GM18517 (cell line): ENCODE measurements around the gene XXYLT1.

Source experiments
- ATAC-seq: cut with Tn5 transposase; IDR thresholded peaks from one replicate; pipeline ENCODE4 v1.9.1; 2021; ENCODE audit warnings: mild to moderate bottlenecking, moderate library complexity; ENCODE audit not compliant: unreplicated experiment

Gene XXYLT1

GRCh38 chr3:195172039-195172684 lies 98.8 kb downstream of the XXYLT1 start:
- no peak for ATAC-seq

DNA sequence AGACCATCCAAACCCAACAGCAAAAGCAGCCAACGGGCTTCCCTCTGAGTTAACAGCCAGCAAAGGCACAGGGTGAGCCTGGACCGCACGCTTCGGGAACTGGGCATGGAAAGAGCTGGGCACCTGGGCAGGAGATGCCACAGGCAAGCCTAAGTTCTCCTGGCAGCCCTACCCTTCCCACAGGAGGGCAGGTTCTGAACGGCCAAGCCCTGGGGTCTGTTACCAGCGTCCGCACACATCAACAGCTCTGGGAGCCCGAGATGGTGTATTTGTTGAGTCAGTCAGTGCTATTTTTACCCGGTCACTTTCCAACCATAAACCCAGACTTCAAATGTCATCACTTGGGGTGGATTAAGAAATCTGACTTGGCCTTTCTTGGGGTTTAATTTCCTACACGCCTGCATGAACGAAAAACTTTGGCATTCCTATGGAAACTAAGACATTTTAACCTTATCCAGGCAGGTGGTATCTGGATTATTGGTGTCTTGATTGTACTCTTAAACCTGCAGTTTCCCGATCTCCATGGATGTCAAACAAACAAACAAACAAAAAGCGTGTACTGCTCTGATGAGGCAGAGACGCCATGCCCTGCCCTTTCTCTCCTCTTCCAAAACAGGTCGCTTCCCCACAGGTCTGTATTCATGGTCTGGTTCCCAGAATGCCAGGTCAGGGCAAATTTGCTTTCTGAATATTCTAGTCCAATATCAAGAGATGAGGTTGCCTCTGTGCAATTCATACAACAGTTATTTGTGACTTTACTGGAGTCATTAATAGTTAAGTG lies 99.7 kb downstream of the XXYLT1 start:
- ATAC-seq, result no peak

DNA sequence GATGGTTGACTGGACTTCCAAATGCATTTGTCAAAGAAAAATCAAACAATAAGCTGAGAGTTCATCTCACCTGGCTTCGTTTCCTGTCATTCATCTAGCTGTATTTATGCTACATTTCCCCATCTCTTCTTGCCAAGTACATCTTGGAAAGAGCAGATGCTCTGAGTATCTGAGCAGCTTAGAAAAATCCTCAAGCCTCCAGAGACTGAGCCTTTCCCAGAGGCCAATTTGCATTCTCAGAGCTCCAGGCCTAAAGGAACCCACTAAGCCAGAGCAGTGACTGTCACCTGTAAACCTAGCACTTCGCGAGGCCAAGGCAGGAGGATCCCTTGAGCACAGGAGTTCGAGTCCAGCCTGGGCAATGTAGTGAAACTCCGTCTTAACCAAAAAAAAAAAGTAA lies 100.5 kb downstream of the XXYLT1 start:
- ATAC-seq, result no peak

- no peak for ATAC-seq
Observed at GRCh38 chr3:195169011-195169649, 101.8 kb downstream of the XXYLT1 start.

DNA sequence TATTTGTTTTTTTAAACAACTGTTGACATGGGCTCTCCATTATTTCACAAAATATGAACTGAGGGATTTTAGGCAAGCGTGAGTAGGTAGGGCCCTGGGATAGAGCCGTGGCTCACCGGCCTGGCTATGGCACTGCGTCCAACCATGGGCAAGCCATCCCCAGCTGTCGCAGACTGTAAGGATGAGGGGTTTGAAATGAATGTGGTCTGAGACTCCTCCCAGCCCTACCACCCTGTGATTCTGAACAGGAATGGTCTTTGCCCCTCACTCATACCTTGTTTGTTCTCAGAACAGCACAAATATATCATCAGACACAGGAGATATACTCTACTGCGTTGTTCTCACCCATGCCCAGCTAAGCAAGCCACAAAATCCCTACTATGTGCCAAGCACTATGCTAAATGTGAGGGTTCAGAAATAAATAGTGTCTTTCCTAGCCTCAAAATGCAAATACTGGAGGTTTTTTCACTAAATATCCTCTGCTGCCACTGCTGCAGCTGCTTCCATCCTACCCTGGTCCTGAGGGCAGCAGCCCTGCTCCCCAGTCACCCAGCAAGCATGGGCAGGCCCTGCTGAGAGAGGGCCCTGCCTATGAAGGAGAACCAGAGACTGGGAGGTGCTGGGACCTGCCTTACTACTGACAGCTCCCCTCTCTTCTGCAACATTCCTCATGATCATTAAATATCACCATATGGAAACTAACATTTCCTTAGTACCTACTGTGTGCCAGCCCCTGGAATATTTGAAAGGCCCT lies 102.8 kb downstream of the XXYLT1 start:
- no peak for ATAC-seq

DNA sequence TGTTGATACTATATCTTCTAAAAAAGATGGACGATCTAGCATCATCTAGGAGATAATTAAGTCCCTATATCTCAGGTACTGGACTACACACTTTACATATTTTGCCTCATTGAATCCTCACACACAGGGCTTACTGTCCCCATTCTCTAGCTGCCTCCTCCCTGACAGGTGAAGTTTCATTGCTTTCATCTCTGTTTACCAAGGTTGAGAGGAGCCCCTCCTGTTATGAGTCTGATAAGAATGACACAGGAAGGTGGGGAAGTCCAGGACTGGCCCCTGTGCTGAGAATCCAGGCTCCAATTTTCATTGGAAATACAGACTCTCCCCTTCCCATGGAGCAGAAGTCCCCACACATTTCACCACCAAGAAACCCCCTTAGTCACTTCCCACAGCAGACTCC lies 105.2 kb downstream of the XXYLT1 start:
- ATAC-seq, result no peak

- ATAC-seq, result no peak
Observed at GRCh38 chr3:195165265-195165609, 105.7 kb downstream of the XXYLT1 start.

- ATAC-seq, result no peak
Observed at GRCh38 chr3:195164573-195165264, 106.2 kb downstream of the XXYLT1 start.

GRCh38 chr3:195163719-195164572 lies 107.0 kb downstream of the XXYLT1 start:
- no peak for ATAC-seq

DNA sequence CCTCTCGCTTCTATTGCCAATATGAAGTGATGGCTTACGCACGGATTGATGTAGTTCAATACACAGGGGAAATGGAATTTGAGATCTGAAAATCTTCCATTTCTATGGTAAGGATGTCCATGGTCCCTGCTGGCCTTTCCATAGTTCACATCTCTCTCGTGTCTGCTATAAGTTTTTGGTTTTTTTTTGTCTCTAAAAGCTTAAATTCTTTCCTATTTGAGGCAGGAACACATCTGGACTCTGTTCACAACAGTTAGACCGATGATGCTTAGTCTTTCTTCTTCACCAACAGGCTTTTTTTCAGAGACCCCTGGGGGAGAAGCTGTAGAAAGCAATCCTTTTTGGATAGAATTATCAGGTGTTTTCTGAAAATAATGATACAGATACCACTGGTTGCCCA lies 108.1 kb downstream of the XXYLT1 start:
- no peak for ATAC-seq

GRCh38 chr3:195162033-195162669 lies 108.8 kb downstream of the XXYLT1 start:
- ATAC-seq, result peak; percentile 56

- ATAC-seq, result no peak
Observed at GRCh38 chr3:195160908-195161434, 110.0 kb downstream of the XXYLT1 start.

- no peak for ATAC-seq
Observed at GRCh38 chr3:195160257-195160898, 110.6 kb downstream of the XXYLT1 start.

DNA sequence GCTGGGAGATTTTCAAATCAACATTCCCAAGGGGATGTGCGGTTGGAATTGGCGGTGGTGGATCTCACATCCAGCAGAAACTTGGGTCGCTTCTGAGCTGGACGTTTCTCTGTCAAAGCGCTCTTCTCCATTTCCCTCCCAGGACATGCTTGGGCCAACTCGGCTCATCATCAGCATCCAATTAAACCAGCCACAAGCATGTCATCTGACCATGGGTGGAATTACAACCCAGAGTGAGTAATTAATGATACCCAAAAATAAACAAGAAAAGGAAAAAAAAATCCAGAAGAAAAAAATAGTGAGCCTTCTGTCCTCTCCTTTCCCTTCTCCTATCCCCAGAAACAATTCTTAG lies 111.2 kb downstream of the XXYLT1 start:
- no peak for ATAC-seq

GRCh38 chr3:195159117-195159813 lies 111.7 kb downstream of the XXYLT1 start:
- ATAC-seq, result no peak

GRCh38 chr3:195156286-195156890 lies 114.6 kb downstream of the XXYLT1 start:
- no peak for ATAC-seq

- no peak for ATAC-seq
Observed at GRCh38 chr3:195155570-195156241, 115.3 kb downstream of the XXYLT1 start.
